GM19351 (cell line): ENCODE data around the gene CENPB.
A peak's percentile ranks its signal among the peaks of the same experiment; 100 is the strongest.

ENCODE experiments used
- ATAC-seq: cut with Tn5 transposase; IDR thresholded peaks from one replicate; pipeline ENCODE4 v1.9.1; 2021; ENCODE audit warnings: mild to moderate bottlenecking, moderate library complexity; ENCODE audit not compliant: unreplicated experiment

The CENPB gene

GRCh38 chr20:3751305-3751674 lies 35.2 kb downstream of the CENPB start:
- no peak for ATAC-seq

GRCh38 chr20:3749689-3750531 lies 36.6 kb downstream of the CENPB start:
- ATAC-seq = no peak

GRCh38 chr20:3749087-3749688 lies 37.4 kb downstream of the CENPB start:
- ATAC-seq = no peak

GRCh38 chr20:3748073-3748472 lies 38.5 kb downstream of the CENPB start:
- no peak for ATAC-seq

- no peak for ATAC-seq
Observed at GRCh38 chr20:3747471-3747870, 39.1 kb downstream of the CENPB start.

- no peak for ATAC-seq
Observed at GRCh38 chr20:3745686-3746173, 40.8 kb downstream of the CENPB start.

- peak; percentile 80 for ATAC-seq
Observed at GRCh38 chr20:3744806-3745685, 41.5 kb downstream of the CENPB start.

GRCh38 chr20:3744037-3744436 lies 42.5 kb downstream of the CENPB start:
- ATAC-seq = no peak

GRCh38 chr20:3743251-3743650 lies 43.3 kb downstream of the CENPB start:
- no peak for ATAC-seq

GRCh38 chr20:3741836-3742458 lies 44.6 kb downstream of the CENPB start:
- ATAC-seq = no peak

GRCh38 chr20:3740615-3741301 lies 45.8 kb downstream of the CENPB start:
- ATAC-seq = no peak

GRCh38 chr20:3739926-3740451 lies 46.6 kb downstream of the CENPB start:
- no peak for ATAC-seq

- no peak for ATAC-seq
Observed at GRCh38 chr20:3739054-3739925, 47.2 kb downstream of the CENPB start.

GRCh38 chr20:3738111-3739053 lies 48.2 kb downstream of the CENPB start:
- ATAC-seq = no peak

- no peak for ATAC-seq
Observed at GRCh38 chr20:3735768-3736167, 50.8 kb downstream of the CENPB start.

GRCh38 chr20:3734111-3734843 lies 52.3 kb downstream of the CENPB start:
- ATAC-seq = no peak
